LNCaP clone FGC (cell line): ENCODE measurements around the gene PRDM15.

Source experiments
- DNase-seq: peaks from one replicate; pipeline ENCODE4 v3.0.0-alpha.2; 2011; ENCODE audit warnings: low read depth
- H3K4me3 ChIP-seq: 2 replicates; pipeline ENCODE4 v1.5.1; 2011; ENCODE audit warnings: mild to moderate bottlenecking, low read depth, low read length, control low read depth
- TF ChIP-seq, protein P1 (sequence below): IDR thresholded peaks from 2 replicates; pipeline ENCODE4 v1.5.1; 2012; ENCODE audit warnings: mild to moderate bottlenecking; ENCODE audit not compliant: control insufficient read depth, insufficient read depth; ENCODE audit errors: extremely low read depth

Gene PRDM15

DNA sequence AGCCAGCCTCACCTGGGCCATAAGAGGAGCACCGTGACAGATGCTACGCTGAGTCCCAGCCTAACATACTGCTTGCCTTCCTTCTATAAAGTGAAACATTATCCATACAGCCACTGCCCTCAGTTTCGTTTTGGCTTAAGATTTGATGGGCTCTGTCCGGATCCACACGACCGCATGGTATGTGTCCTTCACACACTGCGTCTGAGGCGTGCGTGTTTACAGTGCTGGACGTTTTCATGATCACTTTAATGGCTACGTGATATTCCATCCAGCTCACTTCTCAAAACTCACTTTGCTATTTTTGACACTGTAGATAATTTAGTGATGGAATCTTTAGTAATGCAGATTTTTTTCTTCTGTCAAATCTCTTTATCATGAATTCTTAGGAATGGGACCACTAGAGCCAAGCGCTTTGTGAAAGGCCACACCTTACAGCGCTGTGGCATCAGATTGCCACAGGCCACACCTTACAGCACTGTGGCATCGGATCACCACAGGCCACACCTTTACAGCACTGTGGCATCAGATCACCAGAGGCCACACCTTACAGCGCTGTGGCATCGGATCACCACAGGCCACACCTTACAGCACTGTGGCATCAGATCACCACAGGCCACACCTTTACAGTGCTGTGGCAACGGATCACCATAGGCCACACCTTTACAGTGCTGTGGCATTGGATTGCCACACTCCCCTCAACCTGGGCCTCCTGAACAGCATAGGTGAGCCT, 47.1 kb downstream of the PRDM15 start:
- no peak overlapping the region for H3K4me3 ChIP-seq
- no peak for DNase-seq
- TF ChIP-seq, protein P1, sequence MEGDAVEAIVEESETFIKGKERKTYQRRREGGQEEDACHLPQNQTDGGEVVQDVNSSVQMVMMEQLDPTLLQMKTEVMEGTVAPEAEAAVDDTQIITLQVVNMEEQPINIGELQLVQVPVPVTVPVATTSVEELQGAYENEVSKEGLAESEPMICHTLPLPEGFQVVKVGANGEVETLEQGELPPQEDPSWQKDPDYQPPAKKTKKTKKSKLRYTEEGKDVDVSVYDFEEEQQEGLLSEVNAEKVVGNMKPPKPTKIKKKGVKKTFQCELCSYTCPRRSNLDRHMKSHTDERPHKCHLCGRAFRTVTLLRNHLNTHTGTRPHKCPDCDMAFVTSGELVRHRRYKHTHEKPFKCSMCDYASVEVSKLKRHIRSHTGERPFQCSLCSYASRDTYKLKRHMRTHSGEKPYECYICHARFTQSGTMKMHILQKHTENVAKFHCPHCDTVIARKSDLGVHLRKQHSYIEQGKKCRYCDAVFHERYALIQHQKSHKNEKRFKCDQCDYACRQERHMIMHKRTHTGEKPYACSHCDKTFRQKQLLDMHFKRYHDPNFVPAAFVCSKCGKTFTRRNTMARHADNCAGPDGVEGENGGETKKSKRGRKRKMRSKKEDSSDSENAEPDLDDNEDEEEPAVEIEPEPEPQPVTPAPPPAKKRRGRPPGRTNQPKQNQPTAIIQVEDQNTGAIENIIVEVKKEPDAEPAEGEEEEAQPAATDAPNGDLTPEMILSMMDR, result no peak

DNA sequence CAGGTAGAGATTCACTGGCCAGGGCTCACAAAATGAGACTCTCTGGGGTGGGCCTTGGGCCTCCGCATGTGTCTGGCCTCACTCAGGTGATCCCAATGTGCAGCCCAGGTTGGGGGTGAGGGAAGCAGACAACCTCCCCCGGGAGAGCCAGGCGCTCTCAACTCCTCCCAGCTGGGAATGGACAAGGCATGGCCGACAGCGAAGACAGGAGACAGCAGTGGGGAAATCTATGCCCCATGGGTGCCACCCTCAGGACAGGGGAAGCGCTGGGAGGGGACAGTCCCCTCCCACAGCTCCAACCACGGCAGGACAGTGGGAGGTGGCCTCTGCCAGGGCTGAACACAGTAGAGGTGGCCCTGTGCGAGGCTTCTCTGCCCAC, 47.7 kb downstream of the PRDM15 start:
- H3K4me3 ChIP-seq, result no peak overlapping the region
- DNase-seq, result no peak

DNA sequence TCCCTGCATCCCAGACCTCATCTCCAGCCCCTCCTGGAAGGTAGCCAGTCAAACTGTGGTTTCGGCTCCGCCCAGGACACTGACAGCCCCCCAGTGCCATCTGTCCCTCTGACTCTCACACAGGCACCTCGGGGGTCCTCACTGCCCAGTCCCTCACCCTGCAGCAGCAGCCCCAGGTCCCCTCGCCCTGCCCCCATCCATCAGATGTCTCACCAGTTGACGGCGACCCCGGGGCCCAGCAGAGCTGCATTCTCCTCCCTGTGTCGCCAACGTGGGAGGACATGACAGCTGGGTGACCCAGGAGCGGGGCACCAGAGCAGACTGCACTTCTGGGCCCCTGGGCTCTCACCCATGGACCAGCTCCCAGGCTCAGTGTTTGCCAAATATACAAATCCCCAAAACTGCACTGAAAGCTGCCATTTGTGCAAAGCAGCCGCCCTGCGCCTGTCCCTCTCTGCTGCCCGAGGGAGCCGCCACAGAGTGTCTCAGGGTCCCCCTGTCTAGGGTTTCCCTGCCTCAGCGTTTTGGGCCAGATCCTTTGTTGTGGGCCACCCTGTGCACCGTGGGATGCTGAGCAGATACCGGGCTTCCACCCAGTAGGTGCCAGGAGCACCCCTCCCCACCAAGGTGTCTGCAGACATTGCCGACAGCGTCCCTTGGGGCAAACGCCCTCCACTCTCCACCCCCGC, 48.2 kb downstream of the PRDM15 start:
- TF ChIP-seq, protein P1, result no peak
- no peak overlapping the region for H3K4me3 ChIP-seq
- no peak for DNase-seq

More for the DNA sequence above, 47.7 kb downstream of the PRDM15 start:
- TF ChIP-seq, protein P1, result no peak

DNA sequence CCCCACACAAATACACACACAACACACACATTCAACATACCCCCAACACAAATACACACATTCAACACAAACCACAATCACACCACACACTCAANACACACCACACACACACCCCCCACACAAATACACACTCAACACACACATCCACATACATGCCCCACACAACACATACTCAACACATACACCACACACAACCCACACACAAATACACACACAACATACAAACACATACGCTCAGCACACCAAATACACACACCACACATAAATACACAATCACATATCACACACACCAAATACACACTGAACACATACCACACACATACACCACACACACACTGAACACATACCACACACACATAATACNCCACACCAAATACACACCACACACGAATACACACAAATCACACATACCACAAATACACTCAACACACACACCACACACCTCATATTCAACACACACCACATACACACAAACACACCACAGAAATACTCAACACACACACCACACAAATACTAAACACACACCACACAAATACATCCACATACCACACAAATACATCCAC, 48.9 kb downstream of the PRDM15 start:
- no peak overlapping the region for H3K4me3 ChIP-seq
- TF ChIP-seq, protein P1, result no peak
- DNase-seq, result no peak

DNA sequence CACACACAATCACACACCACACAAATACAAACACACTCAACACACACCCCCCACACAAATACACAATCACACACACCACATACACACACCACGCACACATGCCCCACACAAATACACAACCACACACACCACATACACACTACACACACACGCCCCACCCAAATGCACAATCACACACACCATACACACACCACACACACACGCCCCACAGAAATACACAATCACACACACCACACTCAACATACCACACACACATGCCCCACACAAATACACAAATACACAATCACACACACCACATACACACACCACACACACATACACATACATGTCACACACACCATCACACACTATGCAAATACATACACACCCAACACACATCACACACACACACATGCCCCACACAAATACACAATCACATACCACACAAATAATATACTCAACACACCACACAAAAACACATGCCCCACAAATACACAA, 50.2 kb downstream of the PRDM15 start:
- DNase-seq, result no peak
- H3K4me3 ChIP-seq, result no peak overlapping the region
- TF ChIP-seq, protein P1, result no peak

DNA sequence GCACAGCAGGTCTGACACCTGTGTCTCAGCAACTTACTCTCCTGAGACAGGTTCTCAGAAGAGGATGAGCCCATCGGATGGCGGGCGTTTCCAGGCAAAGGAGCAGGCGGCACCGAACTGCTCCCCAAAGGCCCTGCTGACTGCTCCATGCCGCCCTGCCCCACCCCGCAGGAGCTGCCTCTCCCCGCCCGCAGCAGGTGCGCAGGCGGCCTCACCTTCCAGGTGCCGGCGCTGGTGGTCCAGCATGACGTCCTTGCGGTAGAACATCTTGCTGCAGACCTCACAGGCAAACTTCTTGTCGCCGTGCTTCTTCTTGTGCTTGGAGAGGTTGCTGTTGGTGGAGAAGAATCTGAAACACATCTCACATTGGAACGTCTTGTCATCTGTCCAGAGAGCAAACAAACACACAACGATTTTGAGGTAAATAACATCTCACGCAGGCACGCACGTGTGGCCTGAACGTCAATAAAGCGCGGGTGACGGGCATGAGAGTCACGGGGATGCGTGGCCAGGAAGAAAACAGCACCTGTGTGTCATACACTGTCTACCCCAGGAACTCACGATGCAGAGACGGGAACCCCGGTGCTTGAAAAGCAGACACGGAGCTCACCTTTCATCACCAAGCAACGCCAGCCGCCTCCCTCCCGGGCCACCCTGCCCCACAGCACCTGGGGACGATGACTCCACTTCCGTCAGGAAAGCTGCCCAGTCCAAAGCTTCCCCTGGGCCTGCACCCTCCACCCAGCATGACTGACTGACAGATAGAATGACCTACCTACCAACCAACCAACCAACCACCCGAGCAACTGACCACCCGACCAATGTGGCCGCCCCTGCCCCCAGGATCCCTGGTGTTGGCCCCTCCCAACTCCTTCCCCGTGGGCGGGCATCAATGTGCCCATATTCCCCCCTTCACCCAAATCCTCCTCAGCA, 50.9 kb downstream of the PRDM15 start:
- H3K4me3 ChIP-seq, result no peak overlapping the region
- DNase-seq, result no peak
- TF ChIP-seq, protein P1, result no peak
